ENCODE measurements around the gene ATN1. TPM values are rescaled to one million over a fixed set of nuclear protein-coding genes. Genes with fewer than 3 reads are reported as not detected.

The ATN1 gene
- total and polyA plus RNA-seq, 2 of the 8 experiments (the other 6 are each of a cell fraction or from before 2014, with no cell fraction given) = 20.6 to 73.4 TPM

DNA sequence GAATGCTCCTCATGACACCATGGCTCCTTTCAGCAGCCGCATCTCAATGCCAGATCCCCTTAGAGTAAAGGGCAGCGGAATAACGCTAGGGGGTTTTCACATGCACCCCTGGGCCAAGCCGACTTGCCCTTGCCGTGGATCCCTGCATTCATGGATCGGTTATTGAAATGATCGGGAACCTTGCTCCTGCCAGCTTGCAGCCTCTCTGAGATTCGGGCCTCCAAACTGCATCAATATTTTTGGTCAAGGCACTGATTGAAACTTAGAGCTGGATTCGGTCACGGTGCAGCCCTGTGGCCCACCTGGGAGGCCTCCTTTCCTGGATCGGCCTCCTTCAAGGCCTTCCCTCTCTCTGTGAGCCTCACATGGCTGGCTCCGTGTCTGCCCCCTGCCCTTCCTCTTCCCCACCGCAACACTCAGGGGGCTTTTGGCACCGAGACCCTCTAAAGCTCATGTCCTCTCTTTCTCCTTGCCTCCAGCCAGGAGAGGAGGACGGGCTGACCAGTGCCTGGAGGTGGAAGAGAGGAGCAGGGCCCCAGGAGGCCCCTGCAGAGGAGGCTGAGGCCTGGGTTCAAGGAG is 25.2 kb downstream of the ATN1 start:
- H3K27ac ChIP-seq (ENCODE audit: low read depth, low read length) = no peak overlapping the region
- TF ChIP-seq, protein P1, sequence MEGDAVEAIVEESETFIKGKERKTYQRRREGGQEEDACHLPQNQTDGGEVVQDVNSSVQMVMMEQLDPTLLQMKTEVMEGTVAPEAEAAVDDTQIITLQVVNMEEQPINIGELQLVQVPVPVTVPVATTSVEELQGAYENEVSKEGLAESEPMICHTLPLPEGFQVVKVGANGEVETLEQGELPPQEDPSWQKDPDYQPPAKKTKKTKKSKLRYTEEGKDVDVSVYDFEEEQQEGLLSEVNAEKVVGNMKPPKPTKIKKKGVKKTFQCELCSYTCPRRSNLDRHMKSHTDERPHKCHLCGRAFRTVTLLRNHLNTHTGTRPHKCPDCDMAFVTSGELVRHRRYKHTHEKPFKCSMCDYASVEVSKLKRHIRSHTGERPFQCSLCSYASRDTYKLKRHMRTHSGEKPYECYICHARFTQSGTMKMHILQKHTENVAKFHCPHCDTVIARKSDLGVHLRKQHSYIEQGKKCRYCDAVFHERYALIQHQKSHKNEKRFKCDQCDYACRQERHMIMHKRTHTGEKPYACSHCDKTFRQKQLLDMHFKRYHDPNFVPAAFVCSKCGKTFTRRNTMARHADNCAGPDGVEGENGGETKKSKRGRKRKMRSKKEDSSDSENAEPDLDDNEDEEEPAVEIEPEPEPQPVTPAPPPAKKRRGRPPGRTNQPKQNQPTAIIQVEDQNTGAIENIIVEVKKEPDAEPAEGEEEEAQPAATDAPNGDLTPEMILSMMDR (IDR thresholded peaks at IDR 0.05; ENCODE audit: control extremely low read depth in 1 of 3, insufficient read depth in 1 of 3, low read depth in 1 of 3, low read length in 3 of 3) = no peak
- no peak for TF ChIP-seq ZNF274 (IDR thresholded peaks at IDR 0.05; ENCODE audit: borderline replicate concordance, extremely low read depth, low read length)
- no peak for TF ChIP-seq SIN3A (conservative IDR thresholded peaks at IDR 0.05 in 1 of 2, IDR thresholded peaks at IDR 0.05 in 1 of 2; ENCODE audit: low read depth in 1 of 2, low read length in 2 of 2)
- no peak for TF ChIP-seq TAF1 (IDR thresholded peaks at IDR 0.05; ENCODE audit: low read depth, low read length)
- no peak for TF ChIP-seq EP300 (IDR thresholded peaks at IDR 0.05; ENCODE audit: borderline replicate concordance in 1 of 2, low read depth in 2 of 2, low read length in 2 of 2)
- no peak for TF ChIP-seq HDAC6 (IDR thresholded peaks at IDR 0.05; ENCODE audit: low read depth, low read length)
- no peak for TF ChIP-seq HDAC2 (IDR thresholded peaks at IDR 0.05; ENCODE audit: borderline replicate concordance in 1 of 2, low read depth in 2 of 2, low read length in 2 of 2)

More for the DNA sequence above, 25.2 kb downstream of the ATN1 start:
- no peak overlapping the region for H2BK12ac ChIP-seq (ENCODE audit: low read depth, low read length)
- no peak overlapping the region for H3K23ac ChIP-seq (ENCODE audit: insufficient read length)
- H4K91ac ChIP-seq (replicated peaks; ENCODE audit: insufficient read length, low read length) = peak overlapping the region; percentile 7
- no peaks in the 10 kb centered on the region for H3K9me3 ChIP-seq (ENCODE audit: insufficient read depth in 2 of 2, low read depth in 1 of 2, low read length in 1 of 2)
- H3K36me3 ChIP-seq (ENCODE audit: control insufficient read depth in 2 of 4, insufficient read depth in 4 of 4, low read length in 3 of 4) = no peaks in the 10 kb centered on the region
- no peaks in the 10 kb centered on the region for H3K23me2 ChIP-seq (ENCODE audit: low read depth, low read length)
- no peak overlapping the region for H2AK5ac ChIP-seq (ENCODE audit: low read depth, low read length)
- no peak for DNase-seq (ENCODE audit: low read depth in 1 of 2, low spot score in 2 of 2)
- peaks cover 5% of the 10 kb centered on the region; the same call in 1 of the 2 replicates for H3K79me1 ChIP-seq (ENCODE audit: low read depth, low read length)
- no peak overlapping the region for H4K5ac ChIP-seq (ENCODE audit: insufficient read length, low read depth, low read length)
- H2BK120ac ChIP-seq (replicated peaks; ENCODE audit: low read depth, low read length) = no peak overlapping the region
- peaks cover 0 to 14% (median 6%) of the 10 kb centered on the region in 4 experiments; a peak in 4 of 7 replicates for H3K4me1 ChIP-seq (replicated peaks in 1 of 4; ENCODE audit: control insufficient read depth in 3 of 4, insufficient read depth in 4 of 4, low read length in 3 of 4)
- no peaks in the 10 kb centered on the region for H3K27me3 ChIP-seq (replicated peaks in 1 of 4; ENCODE audit: control insufficient read depth in 3 of 4, extremely low read depth in 1 of 4, insufficient read depth in 3 of 4, low read length in 3 of 4)
- FAIRE-seq = no peak
- no peak overlapping the region for H3K4ac ChIP-seq (replicated peaks; ENCODE audit: insufficient read length, low read depth, low read length)
- no peak overlapping the region for H3K14ac ChIP-seq (ENCODE audit: insufficient read length)
- H2BK15ac ChIP-seq (ENCODE audit: low read length) = no peak overlapping the region
- H4K8ac ChIP-seq (ENCODE audit: extremely low read depth, insufficient read depth, low read length) = peak overlapping the region; percentile 41
- H3K4me2 ChIP-seq (ENCODE audit: insufficient read depth in 1 of 2, low read depth in 2 of 2, low read length in 2 of 2) = no peak overlapping the region
- CTCF ChIA-PET (ENCODE audit: partially characterized antibody) = interaction anchor here (1.0 to 2.9 kb wide), 5 partner anchors 9 to 141 kb away, joined by 3 to 35 read pairs (median 4); partner anchors contain the start of gene C12orf57
- no peaks in the 10 kb centered on the region for H3K79me2 ChIP-seq (ENCODE audit: control insufficient read depth in 1 of 2, insufficient read depth in 2 of 2, low read length in 2 of 2)
- no peaks in the 10 kb centered on the region for H4K20me1 ChIP-seq (replicated peaks in 1 of 2; ENCODE audit: control insufficient read depth in 1 of 2, insufficient read depth in 2 of 2, low read length in 2 of 2)
- WGBS, 2 experiments (ENCODE audit: extremely low coverage in 1 of 2, insufficient coverage in 1 of 2, insufficient read length in 1 of 2, insufficient replicate concordance in 2 of 2, low coverage in 1 of 2, low lambda C conversion rate in 2 of 2, missing lambda C conversion rate in 1 of 2) = 89% methylated on average over 13 of the region's 15 CpGs; no CpG with 5 or more reads in 1 of the 2 experiments
- H3K4me3 ChIP-seq (ENCODE audit: extremely low read depth in 1 of 4, insufficient read depth in 2 of 4, low read depth in 3 of 4, low read length in 4 of 4) = no peak overlapping the region
- no peak overlapping the region for H2BK20ac ChIP-seq (ENCODE audit: low read length)
- POLR2A ChIA-PET (ENCODE audit: partially characterized antibody) = interaction anchor here (2.2 to 44.0 kb wide), 4 partner anchors 10 to 81 kb away, joined by 8 to 1596 read pairs (median 524); partner anchors contain the start of genes ATN1, C12orf57, EMG1 and ENO2
- H2AFZ ChIP-seq (ENCODE audit: low read length) = no peak overlapping the region
- H2BK5ac ChIP-seq (ENCODE audit: low read depth, low read length) = peak overlapping the region; percentile 52; the same call in 1 of the 2 replicates
- peak overlapping the region; percentile 7; the same call in 1 of the 2 replicates for H3K18ac ChIP-seq (ENCODE audit: extremely low read depth, low read length)
- no peak overlapping the region for H3K9ac ChIP-seq (replicated peaks in 1 of 4; ENCODE audit: extremely low read depth in 1 of 4, low read depth in 3 of 4, low read length in 3 of 4)
- no peak overlapping the region for H3K56ac ChIP-seq (replicated peaks; ENCODE audit: insufficient read length, low read depth, low read length)

Data from H1 (cell line).